ENCODE measurements around the gene SAMD3. TPM values are rescaled to one million over a fixed set of nuclear protein-coding genes. Genes with fewer than 3 reads are reported as not detected.

Gene SAMD3
- total and polyA plus RNA-seq, 2 of the 8 experiments (the other 6 are each of a cell fraction or from before 2014, with no cell fraction given): 1.8 to 1.9 TPM

DNA sequence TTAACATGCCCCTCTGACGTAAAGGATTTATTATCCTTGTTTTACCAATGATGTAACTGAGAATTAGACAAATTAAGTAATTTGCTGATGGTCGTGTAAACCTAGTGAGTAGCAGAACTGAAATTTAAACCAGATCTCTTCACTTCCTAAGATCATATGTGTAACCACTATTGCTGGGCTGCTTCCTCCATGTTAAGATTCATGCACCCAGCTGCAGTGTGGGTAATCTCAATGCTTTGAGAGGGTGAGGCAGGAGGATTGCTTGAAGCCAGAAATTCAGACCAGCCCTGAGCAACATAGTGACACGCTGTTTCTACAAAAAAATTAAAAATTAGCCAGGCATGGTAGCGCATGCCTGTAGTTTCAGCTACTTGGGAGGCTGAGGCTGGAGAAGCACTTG lies 106.5 kb downstream of the SAMD3 start (continued):
- TF ChIP-seq GABPA (IDR thresholded peaks at IDR 0.05; ENCODE audit: borderline replicate concordance, insufficient read depth, low read length) (no peak), NANOG (IDR thresholded peaks at IDR 0.05; ENCODE audit: insufficient read depth, low read depth, low read length, poor library complexity, severe bottlenecking) (no peak), RAD21 (IDR thresholded peaks at IDR 0.05 in 1 of 2, conservative IDR thresholded peaks at IDR 0.05 in 1 of 2; ENCODE audit: low read depth in 2 of 2, low read length in 2 of 2) (no peak), POU5F1 (IDR thresholded peaks at IDR 0.05; ENCODE audit: low read depth, low read length) (no peak)
- TF ChIP-seq, protein P1, sequence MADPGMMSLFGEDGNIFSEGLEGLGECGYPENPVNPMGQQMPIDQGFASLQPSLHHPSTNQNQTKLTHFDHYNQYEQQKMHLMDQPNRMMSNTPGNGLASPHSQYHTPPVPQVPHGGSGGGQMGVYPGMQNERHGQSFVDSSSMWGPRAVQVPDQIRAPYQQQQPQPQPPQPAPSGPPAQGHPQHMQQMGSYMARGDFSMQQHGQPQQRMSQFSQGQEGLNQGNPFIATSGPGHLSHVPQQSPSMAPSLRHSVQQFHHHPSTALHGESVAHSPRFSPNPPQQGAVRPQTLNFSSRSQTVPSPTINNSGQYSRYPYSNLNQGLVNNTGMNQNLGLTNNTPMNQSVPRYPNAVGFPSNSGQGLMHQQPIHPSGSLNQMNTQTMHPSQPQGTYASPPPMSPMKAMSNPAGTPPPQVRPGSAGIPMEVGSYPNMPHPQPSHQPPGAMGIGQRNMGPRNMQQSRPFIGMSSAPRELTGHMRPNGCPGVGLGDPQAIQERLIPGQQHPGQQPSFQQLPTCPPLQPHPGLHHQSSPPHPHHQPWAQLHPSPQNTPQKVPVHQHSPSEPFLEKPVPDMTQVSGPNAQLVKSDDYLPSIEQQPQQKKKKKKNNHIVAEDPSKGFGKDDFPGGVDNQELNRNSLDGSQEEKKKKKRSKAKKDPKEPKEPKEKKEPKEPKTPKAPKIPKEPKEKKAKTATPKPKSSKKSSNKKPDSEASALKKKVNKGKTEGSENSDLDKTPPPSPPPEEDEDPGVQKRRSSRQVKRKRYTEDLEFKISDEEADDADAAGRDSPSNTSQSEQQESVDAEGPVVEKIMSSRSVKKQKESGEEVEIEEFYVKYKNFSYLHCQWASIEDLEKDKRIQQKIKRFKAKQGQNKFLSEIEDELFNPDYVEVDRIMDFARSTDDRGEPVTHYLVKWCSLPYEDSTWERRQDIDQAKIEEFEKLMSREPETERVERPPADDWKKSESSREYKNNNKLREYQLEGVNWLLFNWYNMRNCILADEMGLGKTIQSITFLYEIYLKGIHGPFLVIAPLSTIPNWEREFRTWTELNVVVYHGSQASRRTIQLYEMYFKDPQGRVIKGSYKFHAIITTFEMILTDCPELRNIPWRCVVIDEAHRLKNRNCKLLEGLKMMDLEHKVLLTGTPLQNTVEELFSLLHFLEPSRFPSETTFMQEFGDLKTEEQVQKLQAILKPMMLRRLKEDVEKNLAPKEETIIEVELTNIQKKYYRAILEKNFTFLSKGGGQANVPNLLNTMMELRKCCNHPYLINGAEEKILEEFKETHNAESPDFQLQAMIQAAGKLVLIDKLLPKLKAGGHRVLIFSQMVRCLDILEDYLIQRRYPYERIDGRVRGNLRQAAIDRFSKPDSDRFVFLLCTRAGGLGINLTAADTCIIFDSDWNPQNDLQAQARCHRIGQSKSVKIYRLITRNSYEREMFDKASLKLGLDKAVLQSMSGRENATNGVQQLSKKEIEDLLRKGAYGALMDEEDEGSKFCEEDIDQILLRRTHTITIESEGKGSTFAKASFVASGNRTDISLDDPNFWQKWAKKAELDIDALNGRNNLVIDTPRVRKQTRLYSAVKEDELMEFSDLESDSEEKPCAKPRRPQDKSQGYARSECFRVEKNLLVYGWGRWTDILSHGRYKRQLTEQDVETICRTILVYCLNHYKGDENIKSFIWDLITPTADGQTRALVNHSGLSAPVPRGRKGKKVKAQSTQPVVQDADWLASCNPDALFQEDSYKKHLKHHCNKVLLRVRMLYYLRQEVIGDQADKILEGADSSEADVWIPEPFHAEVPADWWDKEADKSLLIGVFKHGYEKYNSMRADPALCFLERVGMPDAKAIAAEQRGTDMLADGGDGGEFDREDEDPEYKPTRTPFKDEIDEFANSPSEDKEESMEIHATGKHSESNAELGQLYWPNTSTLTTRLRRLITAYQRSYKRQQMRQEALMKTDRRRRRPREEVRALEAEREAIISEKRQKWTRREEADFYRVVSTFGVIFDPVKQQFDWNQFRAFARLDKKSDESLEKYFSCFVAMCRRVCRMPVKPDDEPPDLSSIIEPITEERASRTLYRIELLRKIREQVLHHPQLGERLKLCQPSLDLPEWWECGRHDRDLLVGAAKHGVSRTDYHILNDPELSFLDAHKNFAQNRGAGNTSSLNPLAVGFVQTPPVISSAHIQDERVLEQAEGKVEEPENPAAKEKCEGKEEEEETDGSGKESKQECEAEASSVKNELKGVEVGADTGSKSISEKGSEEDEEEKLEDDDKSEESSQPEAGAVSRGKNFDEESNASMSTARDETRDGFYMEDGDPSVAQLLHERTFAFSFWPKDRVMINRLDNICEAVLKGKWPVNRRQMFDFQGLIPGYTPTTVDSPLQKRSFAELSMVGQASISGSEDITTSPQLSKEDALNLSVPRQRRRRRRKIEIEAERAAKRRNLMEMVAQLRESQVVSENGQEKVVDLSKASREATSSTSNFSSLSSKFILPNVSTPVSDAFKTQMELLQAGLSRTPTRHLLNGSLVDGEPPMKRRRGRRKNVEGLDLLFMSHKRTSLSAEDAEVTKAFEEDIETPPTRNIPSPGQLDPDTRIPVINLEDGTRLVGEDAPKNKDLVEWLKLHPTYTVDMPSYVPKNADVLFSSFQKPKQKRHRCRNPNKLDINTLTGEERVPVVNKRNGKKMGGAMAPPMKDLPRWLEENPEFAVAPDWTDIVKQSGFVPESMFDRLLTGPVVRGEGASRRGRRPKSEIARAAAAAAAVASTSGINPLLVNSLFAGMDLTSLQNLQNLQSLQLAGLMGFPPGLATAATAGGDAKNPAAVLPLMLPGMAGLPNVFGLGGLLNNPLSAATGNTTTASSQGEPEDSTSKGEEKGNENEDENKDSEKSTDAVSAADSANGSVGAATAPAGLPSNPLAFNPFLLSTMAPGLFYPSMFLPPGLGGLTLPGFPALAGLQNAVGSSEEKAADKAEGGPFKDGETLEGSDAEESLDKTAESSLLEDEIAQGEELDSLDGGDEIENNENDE (IDR thresholded peaks at IDR 0.05; ENCODE audit: insufficient replicate concordance, low read length): no peak

Measured in H1 (cell line).